Astrocyte of the spinal cord (primary cell): Measurements from ENCODE around the gene MBOAT1.

ENCODE experiments used
- DNase-seq: peaks from one replicate; pipeline ENCODE4 v3.0.0; 2011; ENCODE audit warnings: low read depth, low spot score
- H3K4me3 ChIP-seq: 2 replicates; pipeline ENCODE4 v1.5.1; 2011; ENCODE audit warnings: low read depth, mild to moderate bottlenecking, low read length, moderate library complexity
- in situ Hi-C: cut with HindIII; loops from 2 replicates; pipeline ENCODE4 v1.10.0; 2017; ENCODE audit warnings: low sequenced_read_pairs
- TF ChIP-seq, protein P1 (sequence below): IDR thresholded peaks from 2 replicates; pipeline ENCODE4 v1.5.1; 2012; ENCODE audit warnings: low read depth, mild to moderate bottlenecking, low read length, inconsistent platforms

Gene MBOAT1

DNA sequence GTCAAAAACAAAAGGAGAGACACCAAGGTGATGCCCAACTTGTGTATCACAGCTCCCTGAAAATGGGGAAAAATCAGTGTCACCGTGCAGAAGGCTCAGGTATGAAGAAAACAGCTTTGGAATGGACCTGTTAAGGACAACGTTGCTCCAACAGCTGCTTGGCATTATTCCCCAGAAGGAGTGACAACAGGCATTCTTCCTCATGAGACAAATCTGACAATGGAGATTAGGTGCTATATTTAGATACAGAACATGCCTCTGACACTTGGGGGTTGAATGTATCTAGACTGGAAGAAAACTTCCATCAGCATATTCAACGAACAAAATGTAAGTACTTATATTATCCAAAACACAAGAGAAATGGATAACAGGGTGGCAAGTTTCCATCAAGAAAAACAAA is 87.7 kb downstream of the MBOAT1 start:
- H3K4me3 ChIP-seq: no peak overlapping the region
- DNase-seq: no peak
- TF ChIP-seq, protein P1, sequence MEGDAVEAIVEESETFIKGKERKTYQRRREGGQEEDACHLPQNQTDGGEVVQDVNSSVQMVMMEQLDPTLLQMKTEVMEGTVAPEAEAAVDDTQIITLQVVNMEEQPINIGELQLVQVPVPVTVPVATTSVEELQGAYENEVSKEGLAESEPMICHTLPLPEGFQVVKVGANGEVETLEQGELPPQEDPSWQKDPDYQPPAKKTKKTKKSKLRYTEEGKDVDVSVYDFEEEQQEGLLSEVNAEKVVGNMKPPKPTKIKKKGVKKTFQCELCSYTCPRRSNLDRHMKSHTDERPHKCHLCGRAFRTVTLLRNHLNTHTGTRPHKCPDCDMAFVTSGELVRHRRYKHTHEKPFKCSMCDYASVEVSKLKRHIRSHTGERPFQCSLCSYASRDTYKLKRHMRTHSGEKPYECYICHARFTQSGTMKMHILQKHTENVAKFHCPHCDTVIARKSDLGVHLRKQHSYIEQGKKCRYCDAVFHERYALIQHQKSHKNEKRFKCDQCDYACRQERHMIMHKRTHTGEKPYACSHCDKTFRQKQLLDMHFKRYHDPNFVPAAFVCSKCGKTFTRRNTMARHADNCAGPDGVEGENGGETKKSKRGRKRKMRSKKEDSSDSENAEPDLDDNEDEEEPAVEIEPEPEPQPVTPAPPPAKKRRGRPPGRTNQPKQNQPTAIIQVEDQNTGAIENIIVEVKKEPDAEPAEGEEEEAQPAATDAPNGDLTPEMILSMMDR: no peak
- in situ Hi-C loops: no loop called here

DNA sequence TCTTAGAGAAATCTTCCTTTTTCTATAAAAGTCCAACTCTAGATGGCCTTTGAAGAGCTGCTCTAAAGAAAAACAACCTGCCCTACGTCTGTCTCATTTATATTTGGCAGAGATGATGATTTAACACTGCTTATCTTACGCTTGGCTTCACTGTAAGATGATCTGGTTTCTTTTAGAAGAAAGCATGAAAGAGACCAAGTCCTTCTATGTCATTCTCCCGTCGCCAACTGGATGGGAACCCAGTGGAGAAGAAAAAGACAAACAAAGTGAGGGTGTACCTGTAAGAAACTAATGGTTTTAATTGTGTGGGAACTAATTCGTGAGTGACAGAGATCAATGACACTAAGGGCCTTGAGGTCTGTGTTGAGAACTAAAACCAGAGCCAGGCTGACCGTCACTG is 92.8 kb downstream of the MBOAT1 start:
- DNase-seq: no peak
- TF ChIP-seq, protein P1: no peak
- H3K4me3 ChIP-seq: no peak overlapping the region
- in situ Hi-C loops: no loop called here

GRCh38 chr6:20118892-20119291 is 93.4 kb downstream of the MBOAT1 start:
- H3K4me3 ChIP-seq: no peak overlapping the region
- TF ChIP-seq, protein P1: no peak
- in situ Hi-C loops: no loop called here
- DNase-seq: no peak

- in situ Hi-C loops: no loop called here
- no peak overlapping the region for H3K4me3 ChIP-seq
- TF ChIP-seq, protein P1: no peak
- no peak for DNase-seq
Observed at GRCh38 chr6:20117474-20117873, 94.8 kb downstream of the MBOAT1 start.

GRCh38 chr6:20116792-20117191 is 95.5 kb downstream of the MBOAT1 start:
- H3K4me3 ChIP-seq: no peak overlapping the region
- DNase-seq: no peak
- TF ChIP-seq, protein P1: no peak
- in situ Hi-C loops: no loop called here

DNA sequence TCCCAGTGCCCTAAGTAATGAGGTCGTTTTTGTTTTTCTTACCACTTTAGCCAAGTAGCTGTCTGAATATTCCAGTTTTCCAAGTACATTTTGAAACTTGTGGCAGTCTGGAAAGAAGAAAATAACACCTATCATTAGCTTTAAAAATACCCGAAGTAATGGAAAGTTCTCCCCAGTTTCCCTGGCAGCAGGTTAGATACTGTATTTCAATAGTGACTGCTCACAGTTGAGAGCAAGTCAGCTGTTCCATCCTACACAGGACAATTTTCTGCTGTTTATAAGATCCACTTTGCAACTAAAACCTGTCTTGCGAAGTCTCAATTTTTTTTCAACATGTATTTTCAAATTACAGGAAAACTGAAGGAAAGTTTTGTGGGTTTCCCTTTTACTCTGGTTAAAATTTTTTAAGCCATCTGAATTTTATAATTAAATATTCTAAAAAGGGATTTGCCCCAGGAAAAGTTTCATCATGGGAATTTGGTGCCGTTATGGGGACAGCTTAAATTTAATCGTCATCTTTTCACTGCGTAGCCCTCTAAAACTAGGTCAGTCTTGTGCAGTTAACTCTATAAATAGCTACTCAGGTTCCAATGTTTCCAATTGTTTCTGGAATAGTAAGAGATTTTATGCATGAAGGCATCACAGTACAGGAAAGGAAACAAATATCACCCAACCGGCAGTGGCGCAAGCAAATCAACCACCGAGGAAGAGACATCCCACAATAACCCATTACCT is 96.9 kb downstream of the MBOAT1 start:
- no peak for DNase-seq
- no peak overlapping the region for H3K4me3 ChIP-seq
- TF ChIP-seq, protein P1: no peak
- in situ Hi-C loops: no loop called here
